Measurements from ENCODE around the gene MRAS. TPM values are rescaled to one million over a fixed set of nuclear protein-coding genes. Genes with fewer than 3 reads are reported as not detected.

Gene MRAS
- total and polyA plus RNA-seq, 2 of the 13 experiments (the other 11 are each of a cell fraction or from before 2014, with no cell fraction given) = 8.8 to 36.2 TPM

GRCh38 chr3:138356730-138357405, 8.5 kb downstream of the MRAS start:
- DNase-seq (ENCODE audit: low spot score) (no peak), FAIRE-seq (no peak), ATAC-seq (no peak)
- Histone ChIP-seq H3K4me2 (ENCODE audit: low read depth, low read length) (no peak overlapping the region), H4K20me1 (ENCODE audit: insufficient read depth, low read length) (no peaks in the 10 kb centered on the region), H3K79me2 (ENCODE audit: insufficient read depth, low read length) (peaks cover under 1% of the 10 kb centered on the region), H3K9ac (ENCODE audit: insufficient read depth, low read depth, low read length) (no peak overlapping the region), H3K27me3 (ENCODE audit: control insufficient read depth in 1 of 2, insufficient read depth in 2 of 2, low read length in 2 of 2) (no peaks in the 10 kb centered on the region), H3K27ac (ENCODE audit: extremely low read length, insufficient read depth, low read length) (no peak overlapping the region), H3K9me3 (ENCODE audit: low read length) (no peaks in the 10 kb centered on the region), H3K4me3 (replicated peaks in 1 of 3; ENCODE audit: insufficient read depth in 1 of 3, low read depth in 2 of 3, low read length in 3 of 3) (no peak overlapping the region), H3K4me1 (ENCODE audit: insufficient read depth, low read length) (peaks cover 36% of the 10 kb centered on the region), H2AFZ (ENCODE audit: low read length) (no peak overlapping the region), H3K36me3 (replicated peaks in 1 of 2; ENCODE audit: control insufficient read depth in 1 of 2, insufficient read depth in 2 of 2, low read length in 2 of 2) (no peaks in the 10 kb centered on the region; a peak in 1 of 5 replicates)
- in situ Hi-C loops (cut with HindIII; ENCODE audit: extremely low pct_ligation_motif_present, low pct_unique_long_range_greater_than_20kb) = no loop called here
- ChIA-PET CTCF (ENCODE audit: low intra/inter-chr PET ratio, low total read pairs) (no interaction called here), POLR2A (no interaction called here)
- TF ChIP-seq JUN (CRISPR knock-in tag; IDR thresholded peaks at IDR 0.05) (no peak), PITX1 (CRISPR knock-in tag; IDR thresholded peaks at IDR 0.05) (no peak), ZNF33B (CRISPR knock-in tag; IDR thresholded peaks at IDR 0.05) (no peak), ZNF562 (CRISPR knock-in tag; IDR thresholded peaks at IDR 0.05; ENCODE audit: borderline replicate concordance) (no peak), THAP7 (CRISPR knock-in tag; IDR thresholded peaks at IDR 0.05) (no peak), EHMT2 (IDR thresholded peaks at IDR 0.05; ENCODE audit: borderline replicate concordance, low read depth, low read length) (no peak), IRF9 (CRISPR knock-in tag; IDR thresholded peaks at IDR 0.05; ENCODE audit: borderline replicate concordance) (no peak), YY1 (IDR thresholded peaks at IDR 0.05; ENCODE audit: insufficient read depth, insufficient replicate concordance, low read depth, low read length) (no peak)
- no TSS peak for BruUV-seq (replicated peaks)
- 95% methylated on average over 6 of the region's 7 CpGs for WGBS (ENCODE audit: low lambda C conversion rate)
- intact Hi-C loops (cut with micrococcal nuclease; ENCODE audit: unreplicated experiment) = no loop called here
